NB4 (cell line): ENCODE data around the gene CHRNA3.

Experiments used
- CTCF ChIP-seq: IDR thresholded peaks from one replicate; pipeline ENCODE4 v1.5.1; 2012; ENCODE audit warnings: low read depth, low read length
- MYC ChIP-seq: IDR thresholded peaks from 2 replicates; pipeline ENCODE4 v1.6.1; 2011; ENCODE audit warnings: low read depth, low read length
- POLR2A ChIP-seq: IDR thresholded peaks from 2 replicates; pipeline ENCODE4 v1.6.1; 2011; ENCODE audit warnings: mild to moderate bottlenecking; ENCODE audit not compliant: insufficient read length; ENCODE audit errors: extremely low read depth

DNA sequence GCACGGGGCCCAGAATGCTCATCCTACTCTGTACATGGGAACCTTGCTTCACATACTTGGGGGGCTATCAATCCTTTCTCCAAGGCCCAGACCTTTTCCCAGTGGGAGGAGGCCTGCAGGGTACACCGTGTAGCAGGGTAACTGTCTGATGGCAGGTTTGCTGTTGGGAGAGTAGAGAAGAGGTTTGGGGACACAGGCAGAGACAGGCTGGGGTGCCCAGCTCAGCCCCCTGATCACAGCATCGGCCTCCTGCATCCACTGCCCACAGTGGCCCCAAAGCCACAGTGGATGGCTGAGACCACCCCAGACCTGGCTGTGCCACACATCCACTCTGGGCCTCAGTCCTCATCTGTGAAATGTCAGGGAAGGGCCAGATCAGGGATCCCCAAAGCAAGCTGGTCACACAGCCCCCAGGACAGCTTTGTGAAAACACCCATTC, 5.6 kb downstream of the CHRNA3 start:
- TF ChIP-seq CTCF = no peak
- TF ChIP-seq MYC = no peak
- TF ChIP-seq POLR2A = no peak
